Transverse colon (tissue), 4 donors: Measurements from ENCODE around the gene SFN. TPM values are rescaled to one million over a fixed set of nuclear protein-coding genes. Genes with fewer than 3 reads are reported as not detected.

Source experiments
- DNase-seq: peaks from one replicate; pipeline ENCODE4 v3.0.0-alpha.2; 2019
- H3K27ac ChIP-seq, 4 donors: fragments of 200-600 bp; sonication (generic); 2 replicates each; pipeline ENCODE4 v1.5.1; 2016 to 2018; ENCODE audit warnings: inconsistent platforms in 4 of 4
- H3K27me3 ChIP-seq: fragments of 200-600 bp; sonication (generic); 2 replicates; pipeline ENCODE4 v1.5.1; 2017; ENCODE audit warnings: inconsistent platforms
- H3K36me3 ChIP-seq, 4 donors: fragments of 200-600 bp; sonication (generic); 2 replicates each; pipeline ENCODE4 v1.5.1; 2017 to 2019; ENCODE audit warnings: inconsistent platforms in 4 of 4
- H3K4me1 ChIP-seq, 4 donors: fragments of 200-600 bp; sonication (generic); 2 replicates each; pipeline ENCODE4 v1.5.1; 2017 to 2020; ENCODE audit warnings: inconsistent platforms in 4 of 4
- H3K4me3 ChIP-seq, 4 donors: fragments of 200-600 bp; sonication (generic); 1 replicate in 1 of 4; 2 replicates in 3 of 4; pipeline versions ENCODE4 v1.5.1 to v1.6.1; 2017 to 2019; ENCODE audit warnings: inconsistent platforms in 4 of 4
- H3K9me3 ChIP-seq, 2 donors: fragments of 200-600 bp; sonication (generic); 2 replicates each; pipeline ENCODE4 v1.5.1; 2017 to 2019; ENCODE audit warnings: inconsistent platforms in 2 of 2
- CTCF ChIP-seq, 5 experiments: fragments of 200-600 bp in 3 of 5; fragments of 450-650 bp in 2 of 5; sonication (generic) in 3 of 5; IDR thresholded peaks; 1 replicate in 2 of 5; 2 replicates in 3 of 5; pipeline ENCODE4 v1.5.1; 2016 to 2017; ENCODE audit warnings: antibody characterized with exemption in 5 of 5, inconsistent platforms in 3 of 5, mild to moderate bottlenecking in 2 of 5, moderate library complexity in 1 of 5
- EP300 ChIP-seq: sonication (generic); formaldehyde crosslinking; IDR thresholded peaks from one replicate; pipeline ENCODE4 v1.6.1; 2017; ENCODE audit warnings: antibody characterized with exemption, low read depth
- POLR2A ChIP-seq: fragments of 450-650 bp; IDR thresholded peaks from one replicate; pipeline ENCODE4 v1.6.1; 2016; ENCODE audit warnings: antibody characterized with exemption, mild to moderate bottlenecking, moderate library complexity
- POLR2AphosphoS5 ChIP-seq, 3 donors: sonication (generic); formaldehyde crosslinking; IDR thresholded peaks; one replicate each; pipeline ENCODE4 v1.6.1; 2016; ENCODE audit warnings: antibody characterized with exemption in 3 of 3
- WGBS, 2 donors: methylation state at CpG; one replicate each; pipeline ENCODE4 v1.1.5; 2018; ENCODE audit warnings: low coverage in 1 of 2; 5-methylcytosine and 5-hydroxymethylcytosine counted together
- in situ Hi-C, 4 donors: fragments of 200-750 bp; cut with MboI; loops; one replicate each; pipeline versions ENCODE4 v1.15.0 to v1.15.1; 2017; ENCODE audit warnings: low sequenced_read_pairs in 3 of 4, low pct_ligation_motif_present in 1 of 4, low pct_unique_long_range_greater_than_20kb in 1 of 4
- intact Hi-C: fragments of 100-400 bp; cut with DNase I; formaldehyde crosslinking; loops from one replicate; pipeline ENCODE4 v1.15.1; 2023; ENCODE audit warnings: low total_unique reads
- total RNA-seq, 4 donors: library from RNA; depleted of rRNA; stranded (reverse); fragments of >200 nt; gene quantifications; one replicate each; pipeline ENCODE4 v1.1.0, GENCODE V29; 2016

SFN gene
- total RNA-seq, 4 donors from 2014 or later: 50.2 to 197 (median 163) TPM

GRCh38 chr1:26858160-26858559, 4.8 kb upstream of the SFN start:
- intact Hi-C loops (no loop called here), in situ Hi-C loops (no loop called here)
- no peak for DNase-seq
- Histone ChIP-seq H3K27me3 (no peaks in the 10 kb centered on the region), H3K9me3 (no peaks in the 10 kb centered on the region), H3K4me1 (peaks cover 6 to 39% (median 16%) of the 10 kb centered on the region in 4 donors), H3K36me3 (no peaks in the 10 kb centered on the region), H3K4me3 (no peak overlapping the region), H3K27ac (no peak overlapping the region)
- 73 to 90% methylated on average over 2 to 4 of the region's 4 CpGs for whole genome bisulfite sequencing, 2 donors
- no peak for TF ChIP-seq CTCF (IDR thresholded peaks at IDR 0.05)
- no peak for TF ChIP-seq POLR2AphosphoS5 (IDR thresholded peaks at IDR 0.05)
- TF ChIP-seq EP300: no peak
- no peak for TF ChIP-seq POLR2A

- Histone ChIP-seq H3K27ac (no peak overlapping the region), H3K4me1 (peaks cover 10 to 39% (median 21%) of the 10 kb centered on the region in 4 donors), H3K9me3 (no peaks in the 10 kb centered on the region), H3K27me3 (no peaks in the 10 kb centered on the region), H3K36me3 (no peaks in the 10 kb centered on the region), H3K4me3 (no peak overlapping the region)
- DNase-seq: no peak
- WGBS, 2 donors: 94% methylated on average over 7 of the region's 7 CpGs; no CpG with 5 or more reads in 1 of the 2 donors
- TF ChIP-seq POLR2A: no peak
- TF ChIP-seq CTCF (IDR thresholded peaks at IDR 0.05): no peak
- no peak for TF ChIP-seq POLR2AphosphoS5 (IDR thresholded peaks at IDR 0.05)
- TF ChIP-seq EP300: no peak
- in situ Hi-C loops (no loop called here), intact Hi-C loops (no loop called here)
These were observed 3.9 kb upstream of the SFN start for GRCh38 chr1:26858891-26859640.

GRCh38 chr1:26861286-26861701, 1.7 kb upstream of the SFN start:
- no peak overlapping the region for H3K4me3 ChIP-seq
- H3K27me3 ChIP-seq: no peaks in the 10 kb centered on the region
- H3K27ac ChIP-seq: peak overlapping the region in 2 of 4 donors; percentile 51 to 71
- TF ChIP-seq POLR2A (no peak), CTCF (IDR thresholded peaks at IDR 0.05) (peak in 1 of 5 experiments; percentile 28), EP300 (no peak)
- no peak for DNase-seq
- H3K36me3 ChIP-seq: no peaks in the 10 kb centered on the region
- peaks cover 4 to 36% (median 17%) of the 10 kb centered on the region in 4 donors for H3K4me1 ChIP-seq
- intact Hi-C loops: loop anchor here (10.0 kb wide), 1 partner anchor 136 kb away; no protein-coding TSS in a partner anchor
- in situ Hi-C loops: loop anchor here in 1 of 4 donors (5.0 kb wide), 1 partner anchor 49 kb away; no protein-coding TSS in a partner anchor
- no peaks in the 10 kb centered on the region for H3K9me3 ChIP-seq
- WGBS, 2 donors: 61% methylated on average over 5 of the region's 5 CpGs; no CpG with 5 or more reads in 1 of the 2 donors

- Histone ChIP-seq H3K27me3 (no peaks in the 10 kb centered on the region), H3K36me3 (no peaks in the 10 kb centered on the region), H3K9me3 (no peaks in the 10 kb centered on the region), H3K4me3 (no peak overlapping the region), H3K4me1 (peaks cover 4 to 36% (median 17%) of the 10 kb centered on the region in 4 donors), H3K27ac (peak overlapping the region; percentile 51 to 98 (median 63))
- TF ChIP-seq EP300: no peak
- TF ChIP-seq CTCF (IDR thresholded peaks at IDR 0.05): no peak
- no peak for TF ChIP-seq POLR2AphosphoS5 (IDR thresholded peaks at IDR 0.05)
- no peak for TF ChIP-seq POLR2A
- intact Hi-C loops (loop anchor here (10.0 kb wide), 1 partner anchor 137 kb away; no protein-coding TSS in a partner anchor), in situ Hi-C loops (loop anchor here in 1 of 4 donors (5.0 kb wide), 1 partner anchor 50 kb away; no protein-coding TSS in a partner anchor)
- no peak for DNase-seq
- WGBS, 2 donors: 82 to 88% methylated on average over 4 to 7 of the region's 7 CpGs
These were observed 1.0 kb upstream of the SFN start for GRCh38 chr1:26861889-26862378.
